GM19397 (cell line): ENCODE results near the gene MAP4K3.
A peak's percentile ranks its signal among the peaks of the same experiment; 100 is the strongest.

ENCODE experiments used
- ATAC-seq: cut with Tn5 transposase; IDR thresholded peaks from one replicate; pipeline ENCODE4 v1.9.1; 2021; ENCODE audit warnings: mild to moderate bottlenecking, moderate library complexity; ENCODE audit not compliant: unreplicated experiment

MAP4K3 gene

GRCh38 chr2:39313575-39313974, 123.5 kb downstream of the MAP4K3 start:
- no peak for ATAC-seq

DNA sequence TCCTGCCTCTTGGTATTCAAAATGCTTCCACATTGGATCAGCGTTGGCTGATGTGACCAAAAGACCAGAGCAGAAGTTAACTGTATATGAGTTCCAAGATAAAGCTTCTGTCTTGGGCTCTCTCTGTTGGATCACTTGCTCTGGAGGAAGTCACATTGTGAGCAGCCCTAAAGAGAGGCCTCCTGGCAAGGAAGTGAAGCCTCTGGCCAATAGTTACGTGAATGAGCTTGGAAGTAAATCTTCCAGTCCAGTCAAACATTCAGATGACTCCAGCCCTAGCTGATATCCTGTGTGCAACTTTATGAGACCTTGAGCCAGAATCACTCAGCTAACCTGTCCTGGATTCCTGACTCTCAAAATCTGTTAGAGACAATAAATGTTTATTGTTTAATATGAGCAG, 125.6 kb downstream of the MAP4K3 start:
- ATAC-seq: no peak

GRCh38 chr2:39308778-39309177, 128.3 kb downstream of the MAP4K3 start:
- no peak for ATAC-seq

DNA sequence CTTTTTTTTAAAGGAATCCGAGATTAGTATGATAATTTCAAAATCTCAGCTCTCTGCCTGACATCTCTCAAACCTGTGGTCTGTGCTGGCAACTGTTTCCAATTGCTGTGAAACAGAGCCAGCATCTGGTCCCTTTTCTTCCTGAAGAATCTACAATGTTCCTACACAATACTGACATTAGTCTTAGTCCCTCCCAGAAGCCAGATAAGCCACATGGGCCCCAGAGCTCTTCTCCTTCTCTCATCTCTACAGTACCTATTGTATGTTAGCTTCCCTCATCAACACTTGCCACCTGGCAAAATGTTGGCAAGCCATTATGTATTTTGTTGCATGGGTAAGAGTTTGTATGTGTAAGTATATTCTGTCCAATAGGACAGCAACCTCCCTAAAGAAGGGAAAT, 130.5 kb downstream of the MAP4K3 start:
- no peak for ATAC-seq

DNA sequence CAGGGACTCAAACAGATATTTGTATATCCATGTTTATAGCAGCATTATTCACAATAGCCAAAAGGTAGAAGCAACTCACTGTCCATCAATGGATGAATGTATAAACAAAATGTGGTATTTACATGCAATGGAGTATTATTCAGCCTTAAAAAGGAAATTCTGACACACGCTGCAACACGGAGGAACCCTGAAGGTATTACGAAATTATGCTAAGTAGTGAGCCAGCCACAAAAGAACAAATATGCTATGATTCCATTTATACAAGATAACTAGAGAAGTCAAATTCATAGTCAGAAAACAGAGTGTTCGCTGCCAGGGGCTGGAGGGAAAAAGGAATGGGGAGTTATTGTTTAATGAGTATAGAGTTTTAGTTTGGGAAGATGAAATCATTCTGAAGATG, 132.4 kb downstream of the MAP4K3 start:
- ATAC-seq: no peak

- no peak for ATAC-seq
Measured at GRCh38 chr2:39304200-39304599, 132.9 kb downstream of the MAP4K3 start.

- no peak for ATAC-seq
Measured at GRCh38 chr2:39301352-39301751, 135.7 kb downstream of the MAP4K3 start.

DNA sequence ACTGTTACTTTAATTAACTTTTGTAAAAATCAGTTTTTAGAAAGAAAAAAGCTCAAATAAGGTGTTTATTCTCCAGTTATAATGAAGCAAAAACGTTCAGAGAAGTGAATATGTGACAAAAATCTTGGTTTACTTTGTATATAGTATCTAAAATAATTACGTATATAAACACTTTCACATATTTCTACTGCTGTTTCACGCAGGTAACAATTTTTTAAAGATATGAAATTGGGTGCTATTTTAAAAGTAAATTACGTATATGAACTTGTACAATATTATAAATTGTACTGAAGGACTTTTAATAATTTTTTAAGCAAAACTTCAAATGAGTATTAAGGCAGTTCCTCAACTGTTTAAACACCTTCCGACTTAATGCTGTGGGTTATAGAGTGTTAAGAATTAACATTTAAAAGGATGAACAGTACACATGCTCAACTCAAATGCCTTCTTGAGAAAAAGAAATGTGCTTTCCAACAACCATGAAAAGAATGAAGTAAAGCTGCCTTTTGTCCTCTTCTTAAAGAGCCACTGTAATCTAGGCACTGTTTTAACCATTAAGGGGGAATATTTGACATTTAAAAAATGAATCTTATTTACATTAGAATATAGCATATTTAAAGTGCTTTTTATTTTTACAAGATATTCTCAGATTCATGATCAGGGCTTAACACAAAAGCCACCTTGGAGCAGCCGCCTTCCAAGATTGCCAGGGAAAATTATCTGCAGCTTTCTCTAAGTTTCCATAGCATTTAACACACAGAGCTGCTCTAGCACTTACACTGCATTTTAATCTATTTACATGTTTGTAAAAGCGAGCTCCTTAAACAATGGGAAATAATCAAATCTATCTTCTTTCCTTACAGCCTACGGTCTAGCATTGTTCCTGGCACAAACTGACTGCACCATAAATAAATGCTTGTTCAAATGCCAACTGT, 136.8 kb downstream of the MAP4K3 start:
- ATAC-seq: no peak

- ATAC-seq: no peak
Measured at GRCh38 chr2:39290433-39290832, 146.7 kb downstream of the MAP4K3 start.

GRCh38 chr2:39289609-39290008, 147.5 kb downstream of the MAP4K3 start:
- no peak for ATAC-seq

DNA sequence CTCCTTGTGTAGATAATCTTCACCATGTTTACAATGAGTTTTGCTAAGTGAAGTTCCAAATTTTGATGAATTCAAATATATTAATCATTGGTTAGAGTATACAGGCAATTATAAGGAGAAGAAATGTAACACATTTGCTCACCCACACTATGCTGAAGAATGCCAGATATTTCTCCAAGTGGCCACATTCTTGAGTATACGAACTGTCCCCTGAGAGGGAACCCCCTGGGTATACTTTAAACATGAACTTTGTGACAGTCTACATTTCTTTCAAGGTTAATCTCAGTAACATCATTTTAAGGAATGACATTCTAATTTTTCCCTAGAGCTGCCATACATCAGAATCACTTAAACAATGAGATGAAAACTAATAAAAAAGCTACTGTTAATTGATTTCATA, 153.5 kb downstream of the MAP4K3 start:
- ATAC-seq: no peak

DNA sequence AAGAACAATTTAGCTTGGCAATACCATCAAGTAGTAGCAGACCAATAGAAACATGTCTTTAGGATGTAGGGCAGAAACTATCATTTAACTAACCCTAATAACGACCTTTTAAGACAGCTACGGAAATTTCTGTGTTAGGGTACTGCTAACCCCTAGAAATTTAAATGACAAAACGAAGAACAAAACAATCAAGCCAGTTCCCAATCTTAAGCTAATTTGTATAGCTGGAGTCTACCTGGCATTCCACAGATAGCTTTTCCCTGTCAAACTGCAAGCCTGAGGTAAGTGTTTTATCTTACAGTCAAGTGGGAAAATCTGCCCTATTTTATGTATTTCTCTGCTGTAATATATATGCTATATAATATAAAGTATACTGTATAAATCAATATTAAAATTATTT, 155.7 kb downstream of the MAP4K3 start:
- no peak for ATAC-seq

DNA sequence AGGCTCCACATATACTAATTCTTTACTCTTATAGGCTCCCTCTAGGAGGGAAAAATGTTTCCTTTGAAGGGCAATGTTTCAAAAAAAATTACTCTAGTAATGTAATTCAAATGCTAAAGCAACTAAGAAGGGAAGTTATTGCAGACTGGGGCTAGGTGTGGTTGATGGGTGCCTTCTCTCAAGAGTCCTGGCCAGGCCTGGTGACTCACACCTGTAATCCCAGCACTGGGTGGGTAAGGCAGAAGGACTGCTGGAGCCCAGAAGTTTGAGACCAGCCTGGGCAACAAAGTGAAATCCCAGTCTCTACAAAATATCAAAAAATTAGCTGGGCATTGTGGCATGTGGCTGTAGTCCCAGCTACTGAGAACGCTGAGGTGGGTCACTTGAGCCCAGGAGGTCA, 162.1 kb downstream of the MAP4K3 start:
- ATAC-seq: no peak

DNA sequence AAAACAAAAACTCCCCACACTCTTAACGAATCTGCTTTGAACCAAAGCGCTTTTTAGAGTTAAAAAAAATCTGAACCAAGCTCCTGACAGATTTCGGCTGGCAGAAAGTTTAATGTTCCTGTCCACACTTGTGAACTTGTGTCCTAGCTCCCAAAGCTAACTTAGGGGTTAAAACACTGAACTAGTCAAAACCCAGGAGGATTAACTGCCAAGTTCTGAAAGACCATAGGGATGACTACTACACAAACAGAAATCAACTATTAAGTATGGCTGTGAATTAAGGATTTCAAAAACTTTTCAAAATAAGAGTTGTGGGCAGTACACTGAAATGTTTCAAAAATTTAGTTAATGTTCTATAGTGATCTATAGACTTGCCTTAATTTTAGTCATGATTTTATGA, 167.1 kb downstream of the MAP4K3 start:
- ATAC-seq: no peak

GRCh38 chr2:39266916-39267434, 170.1 kb downstream of the MAP4K3 start:
- no peak for ATAC-seq

GRCh38 chr2:39266139-39266805, 170.8 kb downstream of the MAP4K3 start:
- ATAC-seq: peak; percentile 71

GRCh38 chr2:39265315-39265714, 171.8 kb downstream of the MAP4K3 start:
- ATAC-seq: no peak

GRCh38 chr2:39264733-39265132, 172.4 kb downstream of the MAP4K3 start:
- ATAC-seq: peak; percentile 46

DNA sequence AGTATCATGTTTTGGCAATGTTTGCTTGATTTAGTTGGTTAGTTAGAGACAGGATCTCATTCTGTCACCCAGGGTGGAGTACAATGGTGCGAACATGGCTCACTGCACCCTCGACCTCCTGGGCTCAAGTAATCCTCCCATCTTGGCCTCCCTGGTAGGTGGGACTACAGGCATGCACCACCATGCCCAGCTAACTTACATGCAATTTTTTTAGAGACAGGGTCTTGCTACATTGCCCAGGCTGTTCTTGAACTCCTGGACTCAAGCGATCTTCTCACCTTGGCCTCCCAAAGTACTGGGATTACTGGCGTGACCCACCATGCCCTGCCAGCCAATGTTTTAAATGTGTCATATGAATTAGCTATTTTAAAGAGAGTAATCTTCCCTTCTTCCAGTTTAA, 177.0 kb downstream of the MAP4K3 start:
- ATAC-seq: no peak

- no peak for ATAC-seq
Measured at GRCh38 chr2:39256040-39256439, 181.0 kb downstream of the MAP4K3 start.

- ATAC-seq: no peak
Measured at GRCh38 chr2:39252888-39253518, 184.1 kb downstream of the MAP4K3 start.
